OCI-LY3 (cell line): ENCODE measurements around the gene UMAD1.

Experiments
- CTCF ChIP-seq: fragments of 200-600, 300-600 bp; sonication (generic); IDR thresholded peaks from 2 replicates; pipeline ENCODE4 v1.5.1; 2014; ENCODE audit warnings: antibody characterized with exemption, low read length, low read depth
- EZH2phosphoT487 ChIP-seq: fragments of 200-600 bp; shearing (Covaris generic); IDR thresholded peaks from 2 replicates; pipeline ENCODE4 v1.6.1; 2018; ENCODE audit warnings: antibody characterized with exemption, mixed run types, low read depth

- TF ChIP-seq CTCF (no peak), EZH2phosphoT487 (no peak)
Measured at GRCh38 chr7:7881581-7881980, 241.0 kb downstream of the UMAD1 start.
